H9 (cell line): Measurements from ENCODE around the gene EML4. TPM values are rescaled to one million over a fixed set of nuclear protein-coding genes. Genes with fewer than 3 reads are reported as not detected.

ENCODE experiments used
- DNase-seq: peaks from one replicate; pipeline ENCODE4 v3.0.0-alpha.2; 2017
- H2AFZ ChIP-seq: one replicate; pipeline ENCODE4 v1.6.1; 2013; ENCODE audit warnings: mild to moderate bottlenecking, low read length, control low read depth, moderate library complexity
- H2AK5ac ChIP-seq: 2 replicates; pipeline ENCODE4 v1.6.1; 2013; ENCODE audit warnings: low read length, control low read depth, mixed read lengths; ENCODE audit not compliant: insufficient read length
- H2BK120ac ChIP-seq: one replicate; pipeline ENCODE4 v1.6.1; 2013; ENCODE audit warnings: low read depth, mild to moderate bottlenecking, low read length, control low read depth, inconsistent platforms; ENCODE audit not compliant: poor library complexity, severe bottlenecking
- H2BK12ac ChIP-seq: 2 replicates; pipeline ENCODE4 v1.6.1; 2013; ENCODE audit warnings: low read length, control low read depth, mixed read lengths, low read depth; ENCODE audit not compliant: insufficient read length
- H2BK15ac ChIP-seq: 2 replicates; pipeline ENCODE4 v1.6.1; 2013; ENCODE audit warnings: low read depth, low read length, control low read depth
- H2BK20ac ChIP-seq: one replicate; pipeline ENCODE4 v1.6.1; 2013; ENCODE audit warnings: low read depth, mild to moderate bottlenecking, low read length, control low read depth, inconsistent platforms; ENCODE audit not compliant: poor library complexity, severe bottlenecking
- H2BK5ac ChIP-seq: 2 replicates; pipeline ENCODE4 v1.6.1; 2013; ENCODE audit warnings: low read length, control low read depth, mixed read lengths; ENCODE audit not compliant: insufficient read length
- H3K14ac ChIP-seq: 2 replicates; pipeline ENCODE4 v1.6.1; 2013; ENCODE audit warnings: low read length, control low read depth; ENCODE audit not compliant: insufficient read depth
- H3K18ac ChIP-seq: 2 replicates; pipeline ENCODE4 v1.6.1; 2013; ENCODE audit warnings: low read depth, mild to moderate bottlenecking, mixed read lengths, low read length, control low read depth; ENCODE audit not compliant: insufficient read length
- H3K23ac ChIP-seq: 2 replicates; pipeline ENCODE4 v1.6.1; 2013; ENCODE audit warnings: low read length, control low read depth, mixed read lengths, low read depth; ENCODE audit not compliant: insufficient read length
- H3K23me2 ChIP-seq: 2 replicates; pipeline ENCODE4 v1.6.1; 2013; ENCODE audit warnings: low read depth, mild to moderate bottlenecking, mixed read lengths, low read length, control low read depth; ENCODE audit not compliant: insufficient read length, poor library complexity, severe bottlenecking
- H3K27ac ChIP-seq: 2 replicates; pipeline ENCODE4 v1.5.1; 2013; ENCODE audit warnings: low read length, control low read depth, mixed read lengths, low read depth; ENCODE audit not compliant: insufficient read length
- H3K27me3 ChIP-seq: 2 replicates; pipeline ENCODE4 v1.6.1; 2013; ENCODE audit warnings: low read length, control low read depth, inconsistent platforms; ENCODE audit not compliant: insufficient read depth
- H3K4ac ChIP-seq: 2 replicates; pipeline ENCODE4 v1.6.1; 2013; ENCODE audit warnings: low read depth, mild to moderate bottlenecking, control low read depth, inconsistent platforms, low read length, moderate library complexity
- H3K4me1 ChIP-seq: 2 replicates; pipeline ENCODE4 v1.6.1; 2013; ENCODE audit warnings: low read length, control low read depth, inconsistent platforms; ENCODE audit not compliant: insufficient read depth
- H3K4me2 ChIP-seq: 2 replicates; pipeline ENCODE4 v1.6.1; 2013; ENCODE audit warnings: low read length, control low read depth, mixed read lengths; ENCODE audit not compliant: insufficient read length, insufficient read depth
- H3K56ac ChIP-seq: 2 replicates; pipeline ENCODE4 v1.6.1; 2013; ENCODE audit warnings: low read depth, mild to moderate bottlenecking, mixed read lengths, low read length, control low read depth; ENCODE audit not compliant: insufficient read length
- H3K79me1 ChIP-seq: 2 replicates; pipeline ENCODE4 v1.6.1; 2013; ENCODE audit warnings: low read depth, mild to moderate bottlenecking, moderate library complexity, low read length, control low read depth, inconsistent platforms; ENCODE audit not compliant: insufficient read depth, poor library complexity, severe bottlenecking
- H3K79me2 ChIP-seq: 2 replicates; pipeline ENCODE4 v1.6.1; 2013; ENCODE audit warnings: low read length, control low read depth, inconsistent platforms; ENCODE audit not compliant: insufficient read depth
- H3K9ac ChIP-seq: 2 replicates; pipeline ENCODE4 v1.6.1; 2013; ENCODE audit warnings: low read length, control low read depth, mixed read lengths; ENCODE audit not compliant: insufficient read length; ENCODE audit errors: extremely low read depth
- H3K9me3 ChIP-seq: one replicate; pipeline ENCODE4 v1.6.1; 2013; ENCODE audit warnings: low read depth, low read length, inconsistent platforms; ENCODE audit not compliant: control insufficient read depth
- H3T11ph ChIP-seq: one replicate; pipeline ENCODE4 v1.6.1; 2013; ENCODE audit warnings: mild to moderate bottlenecking, low read length, control low read depth, inconsistent platforms
- H4K20me1 ChIP-seq: one replicate; pipeline ENCODE4 v1.6.1; 2013; ENCODE audit not compliant: control insufficient read depth, insufficient read length, insufficient read depth
- H4K5ac ChIP-seq: 2 replicates; pipeline ENCODE4 v1.6.1; 2013; ENCODE audit warnings: low read depth, mild to moderate bottlenecking, mixed read lengths, low read length, control low read depth; ENCODE audit not compliant: insufficient read length
- H4K8ac ChIP-seq: replicated peaks from 2 replicates; pipeline ENCODE4 v1.6.1; 2013; ENCODE audit warnings: low read length, control low read depth, mixed read lengths, low read depth; ENCODE audit not compliant: insufficient read length
- H4K91ac ChIP-seq: 2 replicates; pipeline ENCODE4 v1.6.1; 2013; ENCODE audit warnings: low read depth, mild to moderate bottlenecking, moderate library complexity, mixed read lengths, low read length, control low read depth; ENCODE audit not compliant: insufficient read length
- H3K27ac Mint-ChIP-seq, 3 experiments: 2 replicates in 2 of 3; 3 replicates in 1 of 3; pipeline ENCODE4 v1.8.0; 2020 to 2021; ENCODE audit warnings: mixed read lengths in 3 of 3, mild to moderate bottlenecking in 1 of 3, moderate library complexity in 1 of 3
- H3K27me3 Mint-ChIP-seq: 2 replicates; pipeline ENCODE4 v1.8.0; 2021; ENCODE audit warnings: low read depth, mild to moderate bottlenecking, moderate library complexity, mixed read lengths
- H3K36me3 Mint-ChIP-seq, 3 experiments: 2 replicates in 2 of 3; 3 replicates in 1 of 3; pipeline ENCODE4 v1.8.0; 2020 to 2021; ENCODE audit warnings: low read depth in 3 of 3, mixed read lengths in 3 of 3; ENCODE audit not compliant: insufficient read depth in 1 of 3
- H3K4me1 Mint-ChIP-seq, 2 experiments: 2 replicates each; pipeline ENCODE4 v1.8.0; 2020; ENCODE audit warnings: mixed read lengths in 2 of 2
- H3K4me3 Mint-ChIP-seq, 2 experiments: 2 replicates in 1 of 2; 3 replicates in 1 of 2; pipeline ENCODE4 v1.8.0; 2020 to 2021; ENCODE audit warnings: mild to moderate bottlenecking in 2 of 2, mixed read lengths in 2 of 2, moderate library complexity in 1 of 2
- H3K9me3 Mint-ChIP-seq, 2 experiments: 2 replicates in 1 of 2; 3 replicates in 1 of 2; pipeline ENCODE4 v1.8.0; 2020; ENCODE audit warnings: mild to moderate bottlenecking in 2 of 2, mixed read lengths in 2 of 2, moderate library complexity in 1 of 2
- CTCF ChIP-seq: fragments of 200-600 bp; sonication (generic); conservative IDR thresholded peaks from 3 replicates; pipeline ENCODE4 v1.8.0; 2021; ENCODE audit warnings: antibody characterized with exemption, mild to moderate bottlenecking
- WGBS: extraction: QIAGEN DNeasy Blood & Tissue Kit; methylation state at CpG from one replicate; pipeline ENCODE4 v1.1.7; 2013; ENCODE audit warnings: missing lambda C conversion rate, low lambda C conversion rate, mixed read lengths; ENCODE audit not compliant: insufficient read length; ENCODE audit errors: extremely low coverage; 5-methylcytosine and 5-hydroxymethylcytosine counted together
- total RNA-seq: library from RNA; stranded (reverse); gene quantifications from 2 replicates; pipeline ENCODE4 v1.2.1, GENCODE V29; 2021

Gene EML4
- total RNA-seq, 1 experiment from 2014 or later = 68.6 TPM

GRCh38 chr2:42185220-42185921 is 16.2 kb downstream of the EML4 start:
- Mint-ChIP-seq H3K27me3 (no peaks in the 10 kb centered on the region), H3K9me3 (peaks cover 0 to 2% of the 10 kb centered on the region in 2 experiments; a peak in 1 of 5 replicates), H3K4me3 (no peak overlapping the region), H3K4me1 (peaks cover 7 to 11% of the 10 kb centered on the region in 2 experiments), H3K36me3 (peaks cover 2 to 13% (median 4%) of the 10 kb centered on the region in 3 experiments), H3K27ac (no peak overlapping the region)
- no peak overlapping the region for H4K5ac ChIP-seq
- H3K27me3 ChIP-seq = no peaks in the 10 kb centered on the region
- WGBS = no CpG with 5 or more reads among the region's 5 CpGs
- no peaks in the 10 kb centered on the region for H3K4me1 ChIP-seq
- H3K23me2 ChIP-seq = no peaks in the 10 kb centered on the region
- no peak overlapping the region for H3T11ph ChIP-seq
- H3K4me2 ChIP-seq = no peak overlapping the region
- H2BK5ac ChIP-seq = no peak overlapping the region
- no peak overlapping the region for H2BK15ac ChIP-seq
- no peak overlapping the region for H3K4ac ChIP-seq
- no peak for TF ChIP-seq CTCF
- H3K14ac ChIP-seq = no peak overlapping the region
- H4K8ac ChIP-seq = no peak overlapping the region
- H3K56ac ChIP-seq = no peak overlapping the region
- H3K9ac ChIP-seq = no peak overlapping the region
- H3K27ac ChIP-seq = no peak overlapping the region
- H3K79me2 ChIP-seq = peaks cover 10% of the 10 kb centered on the region; the same call in 1 of the 2 replicates
- H2AK5ac ChIP-seq = no peak overlapping the region
- no peaks in the 10 kb centered on the region for H4K20me1 ChIP-seq
- H2BK120ac ChIP-seq = no peak overlapping the region
- no peak overlapping the region for H3K23ac ChIP-seq
- no peak overlapping the region for H3K18ac ChIP-seq
- H3K9me3 ChIP-seq = no peaks in the 10 kb centered on the region
- H2BK12ac ChIP-seq = no peak overlapping the region
- no peak overlapping the region for H4K91ac ChIP-seq
- no peak overlapping the region for H2AFZ ChIP-seq
- no peak for DNase-seq
- peaks cover 2% of the 10 kb centered on the region for H3K79me1 ChIP-seq
- no peak overlapping the region for H2BK20ac ChIP-seq
